Fibroblast of the aortic adventitia (primary cell): ENCODE data around the gene CCDC39. TPM values are rescaled to one million over a fixed set of nuclear protein-coding genes. Genes with fewer than 3 reads are reported as not detected.

ENCODE experiments used
- DNase-seq: peaks from one replicate; pipeline ENCODE4 v3.0.0-alpha.2; 2010; ENCODE audit warnings: low read depth
- H3K4me3 ChIP-seq: 2 replicates; pipeline ENCODE4 v1.5.1; 2011; ENCODE audit warnings: low read depth, mild to moderate bottlenecking, control low read depth, low read length, moderate library complexity
- small RNA-seq: library from RNA; depleted of rRNA; stranded (forward); fragments of <200 nt; gene quantifications from one replicate; pipeline ENCODE3, GENCODE V24; 2012
- total RNA-seq: library from RNA; depleted of rRNA; stranded (reverse); fragments of >200 nt; gene quantifications from 2 replicates; pipeline ENCODE4 v1.2.3, GENCODE V29; 2012; ENCODE audit warnings: low replicate concordance
- TF ChIP-seq, protein P1 (sequence below): IDR thresholded peaks from 2 replicates; pipeline ENCODE4 v1.5.1; 2011; ENCODE audit warnings: mild to moderate bottlenecking, low read length, control low read depth, inconsistent platforms; ENCODE audit not compliant: insufficient read depth

Gene CCDC39
- total RNA-seq, 1 donor = 0.27 TPM

DNA sequence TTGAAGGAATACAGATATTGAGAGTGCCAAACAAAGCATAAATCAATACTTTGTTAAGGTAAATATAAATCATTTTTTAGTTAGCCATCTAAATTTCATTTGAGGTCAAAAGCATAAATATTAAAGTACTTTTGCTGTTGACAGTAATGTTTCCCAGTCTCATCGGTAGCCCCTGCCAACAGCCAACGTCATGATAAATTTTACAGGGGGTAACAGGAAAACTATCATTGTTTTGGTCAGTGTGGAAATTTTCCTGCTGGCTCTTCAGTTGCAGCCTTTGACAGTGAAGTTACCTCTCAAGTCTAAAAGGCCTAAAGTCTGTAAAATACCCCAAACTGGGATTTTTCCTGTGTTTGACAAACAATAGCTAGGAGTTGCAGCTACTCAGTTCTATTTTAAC, 114.6 kb downstream of the CCDC39 start:
- TF ChIP-seq, protein P1, sequence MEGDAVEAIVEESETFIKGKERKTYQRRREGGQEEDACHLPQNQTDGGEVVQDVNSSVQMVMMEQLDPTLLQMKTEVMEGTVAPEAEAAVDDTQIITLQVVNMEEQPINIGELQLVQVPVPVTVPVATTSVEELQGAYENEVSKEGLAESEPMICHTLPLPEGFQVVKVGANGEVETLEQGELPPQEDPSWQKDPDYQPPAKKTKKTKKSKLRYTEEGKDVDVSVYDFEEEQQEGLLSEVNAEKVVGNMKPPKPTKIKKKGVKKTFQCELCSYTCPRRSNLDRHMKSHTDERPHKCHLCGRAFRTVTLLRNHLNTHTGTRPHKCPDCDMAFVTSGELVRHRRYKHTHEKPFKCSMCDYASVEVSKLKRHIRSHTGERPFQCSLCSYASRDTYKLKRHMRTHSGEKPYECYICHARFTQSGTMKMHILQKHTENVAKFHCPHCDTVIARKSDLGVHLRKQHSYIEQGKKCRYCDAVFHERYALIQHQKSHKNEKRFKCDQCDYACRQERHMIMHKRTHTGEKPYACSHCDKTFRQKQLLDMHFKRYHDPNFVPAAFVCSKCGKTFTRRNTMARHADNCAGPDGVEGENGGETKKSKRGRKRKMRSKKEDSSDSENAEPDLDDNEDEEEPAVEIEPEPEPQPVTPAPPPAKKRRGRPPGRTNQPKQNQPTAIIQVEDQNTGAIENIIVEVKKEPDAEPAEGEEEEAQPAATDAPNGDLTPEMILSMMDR = no peak

More for the DNA sequence above, 114.6 kb downstream of the CCDC39 start:
- DNase-seq = no peak
- H3K4me3 ChIP-seq = no peak overlapping the region

Small RNA genes within 50 kb of the gene (small RNA-seq; reads per million reads assigned to genes)
- gene AC068298.1 (not detected), gene RNU6-486P (not detected)

Other genes with a start within 250 kb of the CCDC39 start
- gene TTC14, start 77.3 kb downstream of the CCDC39 start, total RNA-seq = 43.5 and 105 TPM in 2 replicates
- 104 and 443 TPM in 2 replicates for gene FXR1, start 233.2 kb upstream of the CCDC39 start, total RNA-seq